Dermis blood vessel endothelial cell (primary cell): ENCODE measurements around the gene RTP1. TPM values are rescaled to one million over a fixed set of nuclear protein-coding genes. Genes with fewer than 3 reads are reported as not detected.
"Not testable (repeated sequence)": the region's sequence is repeated elsewhere in the genome, so short reads cannot be mapped to it uniquely, and the experiment has no call there.

Source experiments
- DNase-seq: peaks from one replicate; pipeline ENCODE4 v3.0.0; 2010
- total RNA-seq: library from RNA; depleted of rRNA; stranded (reverse); fragments of >200 nt; gene quantifications from 2 replicates; pipeline ENCODE4 v1.2.3, GENCODE V29; 2014

RTP1 gene, protein sequence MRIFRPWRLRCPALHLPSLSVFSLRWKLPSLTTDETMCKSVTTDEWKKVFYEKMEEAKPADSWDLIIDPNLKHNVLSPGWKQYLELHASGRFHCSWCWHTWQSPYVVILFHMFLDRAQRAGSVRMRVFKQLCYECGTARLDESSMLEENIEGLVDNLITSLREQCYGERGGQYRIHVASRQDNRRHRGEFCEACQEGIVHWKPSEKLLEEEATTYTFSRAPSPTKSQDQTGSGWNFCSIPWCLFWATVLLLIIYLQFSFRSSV
- not detected in 2 replicates for total RNA-seq

DNA sequence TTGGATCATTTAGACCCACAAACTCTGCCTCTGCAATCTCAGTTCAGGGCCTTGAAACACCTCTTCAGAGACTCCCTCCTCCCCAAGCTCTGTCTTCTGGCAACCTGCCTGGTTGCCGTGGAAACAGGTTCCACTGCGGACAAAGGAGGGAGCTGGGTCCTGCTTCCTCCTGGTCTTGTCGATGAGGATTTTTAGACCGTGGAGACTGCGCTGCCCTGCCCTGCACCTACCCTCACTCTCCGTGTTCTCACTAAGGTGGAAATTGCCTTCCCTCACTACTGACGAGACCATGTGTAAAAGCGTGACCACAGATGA lies at the start of gene RTP1:
RTP1 (plus strand) TSS at position 152 of the 315 bp plus-strand sequence; CDS start at position 182, 30 bp downstream.
- DNase-seq: no peak

DNA sequence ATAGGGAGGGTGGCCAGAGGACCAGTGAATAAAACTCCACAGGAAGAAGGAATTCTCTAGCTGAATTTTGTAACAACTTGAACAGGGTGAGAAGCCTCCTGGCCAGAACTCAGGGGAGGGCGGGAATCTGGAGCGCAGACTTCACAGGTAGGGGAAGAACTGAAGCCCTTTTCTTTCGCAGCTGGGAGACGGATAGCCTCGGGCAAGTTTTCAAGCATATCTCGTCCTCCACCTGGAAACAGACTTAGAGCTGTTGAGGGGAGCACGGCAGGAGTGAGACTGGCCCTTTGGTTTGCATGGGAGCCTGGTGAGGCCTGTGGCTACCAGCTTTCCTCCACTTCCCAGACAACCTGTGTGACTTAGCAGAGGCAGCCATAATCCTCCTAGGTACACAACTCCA lies 47.1 kb upstream of the RTP1 start:
- DNase-seq: no peak

DNA sequence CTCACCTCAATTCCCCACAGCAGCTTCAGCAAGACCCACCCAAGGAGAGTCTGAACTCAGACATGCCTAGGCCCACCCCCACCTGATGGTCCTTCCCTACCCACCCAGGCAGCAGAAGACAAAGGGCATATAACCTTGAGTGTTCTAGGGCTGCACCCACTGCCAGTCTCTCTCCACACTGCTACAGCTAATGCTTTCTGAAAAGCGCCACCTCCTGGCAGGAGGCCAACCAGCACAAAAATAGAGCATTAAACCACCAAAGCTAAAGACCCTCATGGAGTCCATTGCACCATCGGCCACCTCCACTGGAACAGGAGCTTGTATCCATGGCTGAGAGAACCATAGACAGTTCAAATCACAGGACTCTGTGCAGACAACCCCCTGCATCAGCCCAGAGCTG lies 46.7 kb upstream of the RTP1 start:
- DNase-seq: peak; percentile 32

DNA sequence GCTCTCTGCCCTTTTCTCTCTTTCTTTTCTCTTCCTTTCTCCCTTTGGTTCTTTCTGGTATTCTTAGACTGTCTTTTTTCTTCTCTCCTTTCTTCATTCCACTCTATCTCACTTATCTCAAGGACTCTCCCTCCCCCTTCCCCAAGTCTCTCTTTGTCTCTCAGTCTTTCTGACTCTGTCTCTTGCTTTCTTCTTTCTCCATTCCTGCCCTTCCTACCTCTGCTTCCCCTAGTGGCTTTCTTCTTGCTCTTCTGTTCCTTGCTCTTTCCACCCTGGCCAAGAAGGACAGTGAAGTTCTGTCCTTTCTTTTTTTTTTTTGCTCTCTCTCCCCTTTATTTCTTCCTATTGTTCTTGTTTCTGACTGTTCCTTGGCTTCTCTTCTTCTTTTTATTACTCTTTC lies 35.7 kb upstream of the RTP1 start:
- DNase-seq: no peak

DNA sequence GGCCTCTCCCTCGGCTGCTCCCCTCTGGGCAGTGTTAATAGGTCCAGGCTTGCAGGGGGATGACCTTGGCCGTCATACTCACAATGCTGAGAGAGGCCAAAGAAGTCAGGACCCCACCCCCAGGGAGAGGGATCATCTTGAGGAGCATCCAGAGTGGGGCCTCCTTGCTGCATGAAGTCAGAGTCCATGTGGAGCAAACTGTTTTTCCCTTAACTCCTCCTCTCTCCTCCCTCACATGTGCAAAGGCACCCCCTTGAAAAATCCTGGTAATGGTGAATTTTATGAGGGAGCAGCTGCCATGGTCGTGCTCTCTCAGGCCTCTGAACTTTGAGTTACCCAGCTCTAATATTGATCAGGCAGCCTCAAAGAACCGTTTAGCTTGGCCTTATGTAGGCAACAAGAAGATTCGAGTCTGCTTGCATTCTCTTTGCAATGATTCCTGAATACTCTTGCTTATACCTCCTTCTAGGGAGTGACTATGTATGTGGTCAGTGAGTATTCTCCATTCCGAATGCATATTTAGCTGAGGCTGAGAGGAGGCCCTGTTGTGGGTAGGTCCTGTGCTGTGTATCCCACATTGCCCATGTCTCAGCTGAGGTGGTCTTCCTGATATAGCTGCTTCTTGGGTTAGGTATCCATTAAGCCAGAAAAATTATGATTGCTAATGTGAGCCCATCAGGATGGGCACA lies 34.9 kb upstream of the RTP1 start:
- no peak for DNase-seq

DNA sequence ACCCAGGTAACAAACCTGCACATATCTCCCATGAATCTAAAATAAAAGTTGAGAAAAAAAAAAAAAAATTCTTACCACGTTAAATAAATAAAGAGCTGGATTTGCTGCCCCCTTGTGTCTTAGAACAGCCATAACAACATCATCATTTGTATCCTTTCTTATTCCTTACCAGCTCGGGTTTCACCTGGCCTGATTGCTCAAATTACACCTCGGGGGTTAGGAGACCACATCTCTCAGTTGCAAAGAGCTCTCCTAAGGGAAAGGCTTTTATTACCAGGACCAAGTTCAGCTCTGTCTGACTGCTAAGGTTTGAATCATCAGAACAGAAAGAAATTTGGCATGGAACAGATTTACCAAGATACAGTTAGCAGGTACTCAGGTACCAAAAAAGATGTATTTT lies 32.1 kb upstream of the RTP1 start:
- DNase-seq: peak; percentile 78

DNA sequence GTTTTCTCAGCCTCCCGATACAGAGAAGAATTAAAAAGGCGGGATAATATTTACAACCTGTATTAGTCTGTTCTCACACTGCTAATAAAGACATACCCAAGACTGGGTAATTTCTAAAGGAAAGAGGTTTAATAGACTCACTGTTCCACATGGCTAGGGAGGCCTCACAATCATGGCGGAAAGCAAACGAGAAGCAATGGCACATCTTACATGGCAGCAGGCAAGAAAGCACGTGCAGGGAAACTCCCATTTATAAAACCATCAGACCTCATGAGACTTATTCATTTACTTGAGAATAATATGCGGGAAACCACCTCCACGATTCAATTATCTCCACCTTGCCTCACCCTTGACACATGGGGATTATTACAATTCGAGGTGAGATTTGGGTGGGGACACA lies 30.5 kb upstream of the RTP1 start:
- DNase-seq: no peak

DNA sequence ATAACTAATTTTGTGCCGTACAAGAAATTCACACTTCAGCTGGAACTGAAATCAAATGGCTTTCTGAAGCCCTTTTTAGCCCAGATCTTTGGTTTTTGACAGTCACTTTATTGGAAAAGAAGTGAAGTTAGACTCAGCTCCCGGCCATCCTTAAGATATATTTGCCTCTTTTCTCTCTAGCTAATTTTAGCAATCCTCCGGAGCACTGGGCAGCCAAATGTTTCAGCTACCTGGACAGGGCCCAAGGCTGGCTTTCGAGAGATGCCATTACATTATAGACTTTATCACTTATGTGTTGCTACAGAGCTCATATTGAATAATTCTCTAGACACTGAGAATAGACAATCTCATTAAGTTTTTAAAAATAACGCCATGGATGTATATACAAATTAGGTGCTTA lies 29.5 kb upstream of the RTP1 start:
- no peak for DNase-seq

DNA sequence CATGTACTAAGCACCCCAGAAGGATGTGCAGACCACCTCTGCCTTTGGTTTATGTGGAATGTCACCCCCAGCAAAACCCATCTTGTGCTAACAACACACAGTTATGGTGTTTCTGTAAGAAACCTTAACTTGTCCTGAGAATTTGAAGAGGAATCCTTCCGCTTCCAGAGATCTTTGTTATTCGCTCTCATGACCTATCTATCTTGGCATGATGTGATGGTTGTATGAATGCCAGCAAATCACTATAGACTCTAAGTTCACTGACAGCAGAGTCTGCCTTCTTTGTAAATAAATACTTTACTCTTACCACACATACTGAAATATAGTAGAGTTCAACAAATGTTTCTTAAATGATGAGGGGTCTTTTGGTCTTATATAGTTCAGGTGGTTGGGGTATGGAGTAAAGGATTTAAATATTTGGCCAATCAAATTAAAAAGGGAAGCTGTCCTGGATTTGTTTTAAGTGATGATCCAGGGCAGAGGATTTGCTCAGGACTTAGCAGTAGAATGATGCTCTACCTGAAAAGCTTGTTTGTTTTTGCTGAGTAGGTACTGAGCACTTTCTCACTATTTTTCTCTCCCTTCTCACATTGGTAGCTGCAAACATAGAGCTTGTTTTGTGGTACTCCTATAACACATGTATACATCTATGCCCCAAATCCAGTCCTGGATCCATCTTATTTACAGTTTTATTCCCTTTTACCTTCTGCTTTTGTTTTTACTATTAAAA lies 27.9 kb upstream of the RTP1 start:
- no peak for DNase-seq

DNA sequence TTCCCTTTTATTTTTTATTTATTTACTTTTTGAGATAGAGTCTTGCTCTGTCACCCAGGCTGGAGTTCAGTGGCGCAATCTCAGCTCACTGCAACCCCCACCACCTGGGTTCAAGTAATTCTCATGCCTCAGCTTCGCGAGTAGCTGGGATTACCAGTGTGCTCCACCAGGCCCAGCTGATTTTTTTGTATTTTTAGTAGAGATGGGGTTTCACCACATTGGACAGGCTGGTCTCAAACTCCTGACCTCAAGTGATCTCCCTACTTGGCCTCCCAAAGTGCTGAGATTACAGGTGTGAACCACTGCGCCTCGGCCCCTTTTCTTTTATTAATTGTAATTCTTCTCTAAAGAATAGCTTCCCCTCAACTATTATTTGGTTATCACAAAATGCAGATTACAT lies 26.4 kb upstream of the RTP1 start:
- DNase-seq: not testable (repeated sequence)

DNA sequence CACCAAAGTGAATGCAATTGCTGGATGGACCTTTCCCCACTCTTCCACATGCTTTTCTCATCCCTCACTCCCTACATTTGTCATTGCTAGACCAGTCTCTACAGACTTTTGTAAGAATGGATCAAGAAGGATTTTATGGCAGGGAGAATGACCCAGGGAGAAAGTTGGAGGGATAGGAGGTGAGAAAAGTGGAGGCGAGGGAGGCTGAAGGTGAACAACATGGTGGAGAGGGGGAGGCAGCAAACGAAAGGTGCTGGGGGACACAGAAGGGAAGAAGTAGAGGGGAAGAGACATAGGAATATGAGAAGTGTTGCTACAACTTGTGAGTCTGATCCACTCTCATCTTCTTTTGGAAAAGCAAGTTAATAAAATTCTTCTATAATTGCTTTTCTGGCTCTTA lies 24.4 kb upstream of the RTP1 start:
- DNase-seq: no peak

DNA sequence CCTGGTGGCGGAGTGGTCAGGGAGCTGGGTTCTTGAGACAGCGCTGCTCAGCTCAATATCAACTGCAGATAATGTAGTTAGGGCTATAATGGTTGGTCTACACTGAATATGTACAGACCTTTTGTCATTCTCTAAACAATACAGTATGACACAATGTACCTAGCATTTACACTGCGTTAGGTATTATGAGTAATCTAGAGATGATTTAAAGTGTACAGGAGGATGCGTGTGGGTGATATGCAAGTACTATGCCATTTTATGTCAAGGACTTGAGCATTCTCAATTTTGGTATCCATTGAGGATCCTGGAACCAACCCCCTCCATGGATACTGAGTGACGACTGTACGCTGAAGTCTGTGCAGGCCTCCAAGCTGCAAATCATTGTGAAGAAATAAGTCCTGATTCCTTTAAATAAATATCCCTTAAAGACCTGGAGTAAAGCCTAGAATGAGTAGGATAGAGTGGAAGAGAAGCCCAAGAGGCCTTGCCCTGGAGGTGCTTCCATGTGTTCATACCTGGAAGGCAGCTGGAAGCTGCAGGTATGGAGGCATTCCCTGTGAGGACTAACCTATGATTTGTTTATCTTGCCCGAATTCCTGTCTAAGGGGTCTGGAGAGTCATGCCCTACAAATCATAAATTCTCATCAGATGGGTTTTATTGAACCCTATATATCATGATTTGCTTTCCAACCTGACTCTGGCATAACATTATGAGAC lies 15.7 kb upstream of the RTP1 start:
- no peak for DNase-seq

DNA sequence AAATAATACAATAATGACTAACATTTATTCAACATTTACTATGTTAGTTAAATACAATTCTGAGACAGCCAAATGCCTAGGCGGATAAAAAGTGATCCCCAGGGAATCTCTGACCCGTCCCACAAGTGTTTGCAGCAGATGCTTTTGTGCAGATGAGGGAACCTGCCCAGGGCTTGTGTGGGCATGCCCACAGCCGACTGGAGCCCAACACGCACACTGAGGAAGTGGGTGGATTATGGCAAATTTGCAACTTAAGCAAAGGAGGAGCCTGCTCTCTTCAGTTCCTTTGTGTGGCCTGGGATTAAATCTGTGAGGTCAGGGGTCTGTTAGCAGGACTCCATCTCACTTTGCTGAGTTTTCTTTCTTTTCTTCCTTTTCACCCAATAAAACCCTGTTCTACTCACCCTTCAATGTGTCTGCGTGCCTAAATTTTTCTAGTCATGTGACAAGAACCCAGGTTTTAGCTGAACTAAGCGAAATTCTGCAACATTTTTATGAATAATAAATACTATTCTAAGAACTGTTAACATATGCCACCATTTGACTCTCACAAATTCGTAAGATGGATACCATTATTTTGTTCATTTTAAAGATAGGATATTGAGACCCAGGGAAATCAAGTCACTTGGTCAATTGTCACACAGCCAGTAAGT lies 13.9 kb upstream of the RTP1 start:
- peak; percentile 17 for DNase-seq

DNA sequence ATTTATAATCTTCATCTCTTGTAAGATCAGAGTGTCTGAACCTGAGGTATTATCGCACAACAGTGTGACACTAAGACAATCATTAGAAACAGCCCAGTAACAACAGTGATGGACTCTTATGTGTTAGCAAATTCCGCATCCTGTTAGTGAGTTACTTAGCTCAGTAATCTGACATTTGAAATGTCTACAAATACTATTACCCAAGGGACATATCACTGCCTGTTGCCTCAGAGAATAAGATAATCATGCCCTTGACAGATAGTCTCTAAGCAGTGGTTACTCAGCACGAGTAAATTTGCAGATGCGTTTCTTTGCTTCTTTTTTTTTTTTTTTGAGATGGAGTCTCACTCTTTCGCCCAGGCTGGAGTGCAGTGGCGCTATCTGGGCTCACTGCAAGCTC lies 13.4 kb upstream of the RTP1 start:
- no peak for DNase-seq

DNA sequence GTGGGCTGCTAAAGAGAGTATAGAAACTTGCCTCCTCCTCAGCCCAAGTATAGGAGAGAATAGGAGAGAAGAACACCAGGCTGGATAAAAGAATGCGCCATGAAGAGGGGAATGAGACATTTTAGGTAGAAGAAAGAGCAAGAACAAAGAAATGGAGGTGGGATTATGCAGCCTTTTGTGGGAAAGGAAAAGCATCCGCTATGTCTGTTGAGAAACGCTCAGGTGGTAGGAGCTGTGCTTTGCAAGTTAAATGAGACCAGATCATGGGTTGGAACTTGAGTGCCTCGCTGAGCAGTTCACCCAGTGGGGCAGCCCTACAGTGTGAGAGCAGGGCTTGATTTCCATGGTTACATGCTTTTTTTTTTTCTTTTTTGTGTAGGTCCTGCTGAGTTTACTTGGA lies 11.5 kb upstream of the RTP1 start:
- no peak for DNase-seq

DNA sequence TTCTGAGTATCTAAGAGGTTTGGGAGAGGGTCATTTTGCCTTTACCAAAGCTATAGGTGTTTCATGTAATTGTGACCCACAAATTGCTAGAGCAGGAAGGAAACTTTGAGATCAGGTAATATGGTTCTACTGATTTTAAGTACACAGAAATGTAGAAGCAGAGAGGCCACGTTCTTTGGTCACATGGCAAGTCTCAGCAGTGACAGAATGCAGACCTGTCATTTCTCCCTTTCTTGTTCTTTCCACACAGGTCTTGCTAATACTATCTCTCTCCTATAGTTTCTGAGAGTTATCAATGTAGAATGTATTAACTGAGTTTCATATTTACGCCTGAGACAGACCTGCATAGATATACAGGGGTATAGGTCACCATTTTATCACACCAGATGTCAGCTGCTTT lies 10.9 kb upstream of the RTP1 start:
- no peak for DNase-seq

DNA sequence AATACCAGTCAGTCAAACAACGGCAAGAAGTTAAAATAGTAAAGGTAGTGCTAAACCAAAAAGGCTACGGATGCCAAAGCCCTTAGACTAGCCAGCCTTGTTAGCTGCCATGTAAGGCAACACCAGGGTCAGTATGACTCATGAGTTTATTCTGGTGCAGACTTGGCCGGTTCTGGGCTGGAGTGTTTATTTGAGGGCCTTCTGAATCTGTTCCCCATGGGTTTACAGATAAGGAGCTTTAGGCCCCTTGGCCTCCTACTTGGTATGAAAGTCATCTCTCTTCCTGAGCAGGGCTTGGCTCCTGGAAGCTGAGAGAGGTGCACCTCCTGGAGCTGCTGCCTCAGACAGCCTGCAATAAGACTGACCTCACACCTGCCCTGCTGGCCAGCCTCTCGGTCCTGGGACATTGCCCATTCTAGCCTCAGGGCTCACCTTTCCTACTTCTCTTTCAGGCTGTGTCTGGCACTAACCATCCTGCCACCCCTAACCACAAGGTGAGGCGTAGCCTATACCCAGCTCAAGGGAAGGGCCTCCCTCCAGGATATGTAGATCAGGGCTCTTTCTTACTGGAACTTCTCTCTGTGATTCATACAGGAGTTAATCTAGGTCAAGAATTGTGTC lies 10.4 kb upstream of the RTP1 start:
- DNase-seq: no peak

DNA sequence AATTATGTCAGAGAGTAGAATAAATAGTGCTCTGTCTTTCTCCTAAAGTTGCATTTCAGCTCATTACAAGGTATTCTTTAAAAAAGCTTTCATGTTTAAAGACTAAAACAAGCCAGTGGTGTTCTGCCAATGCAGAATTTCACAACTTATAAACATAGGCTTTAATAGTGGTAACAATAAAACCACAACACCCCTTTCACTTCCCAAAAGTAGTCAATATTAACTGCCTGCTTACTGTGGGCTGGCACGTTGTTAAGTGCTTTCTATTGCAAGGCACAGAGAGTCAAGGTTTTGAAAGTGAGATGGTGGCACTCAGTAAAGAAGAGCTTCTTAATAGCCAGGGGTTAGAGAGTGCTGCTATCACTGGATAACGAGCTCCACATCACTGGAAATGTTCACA lies 8.4 kb upstream of the RTP1 start:
- DNase-seq: no peak

DNA sequence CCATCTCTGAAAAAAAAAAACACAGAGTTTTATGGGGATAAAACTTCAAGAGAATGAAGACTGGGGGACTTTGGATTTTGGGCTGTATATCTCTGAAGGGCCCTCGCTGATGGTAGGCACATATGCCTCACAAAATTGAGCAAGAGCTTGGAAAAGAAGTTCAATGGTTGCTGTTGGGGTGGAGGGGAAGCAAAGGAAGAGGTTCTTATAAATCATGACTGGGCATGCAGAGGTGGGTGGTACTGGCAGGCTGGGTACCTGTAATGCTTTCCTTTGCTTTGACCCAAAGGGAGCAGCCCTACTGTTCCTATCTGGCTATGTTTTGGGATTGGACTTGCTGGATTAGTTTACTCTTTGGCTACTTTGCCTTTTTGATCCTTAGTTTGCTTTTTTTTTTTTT lies 6.0 kb upstream of the RTP1 start:
- no peak for DNase-seq

DNA sequence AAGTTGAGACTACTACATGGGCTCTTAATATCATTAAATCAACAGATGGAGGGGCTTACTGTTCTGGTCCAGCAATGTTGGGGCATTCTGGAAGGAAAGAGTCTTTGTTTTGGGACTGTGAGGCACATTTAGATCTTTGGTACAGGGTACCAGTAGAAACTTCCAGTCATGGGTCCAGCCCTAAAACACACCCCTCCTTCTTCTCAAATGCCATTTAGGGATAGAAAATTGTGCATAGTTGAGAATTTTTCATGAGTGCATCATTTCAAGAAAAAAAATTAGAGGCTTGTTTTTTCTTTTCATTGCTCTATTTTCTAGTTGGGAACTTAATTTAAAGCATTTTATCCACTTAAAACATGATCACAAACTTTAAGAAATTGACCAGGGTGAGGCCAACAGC lies 4.1 kb upstream of the RTP1 start:
- DNase-seq: no peak

DNA sequence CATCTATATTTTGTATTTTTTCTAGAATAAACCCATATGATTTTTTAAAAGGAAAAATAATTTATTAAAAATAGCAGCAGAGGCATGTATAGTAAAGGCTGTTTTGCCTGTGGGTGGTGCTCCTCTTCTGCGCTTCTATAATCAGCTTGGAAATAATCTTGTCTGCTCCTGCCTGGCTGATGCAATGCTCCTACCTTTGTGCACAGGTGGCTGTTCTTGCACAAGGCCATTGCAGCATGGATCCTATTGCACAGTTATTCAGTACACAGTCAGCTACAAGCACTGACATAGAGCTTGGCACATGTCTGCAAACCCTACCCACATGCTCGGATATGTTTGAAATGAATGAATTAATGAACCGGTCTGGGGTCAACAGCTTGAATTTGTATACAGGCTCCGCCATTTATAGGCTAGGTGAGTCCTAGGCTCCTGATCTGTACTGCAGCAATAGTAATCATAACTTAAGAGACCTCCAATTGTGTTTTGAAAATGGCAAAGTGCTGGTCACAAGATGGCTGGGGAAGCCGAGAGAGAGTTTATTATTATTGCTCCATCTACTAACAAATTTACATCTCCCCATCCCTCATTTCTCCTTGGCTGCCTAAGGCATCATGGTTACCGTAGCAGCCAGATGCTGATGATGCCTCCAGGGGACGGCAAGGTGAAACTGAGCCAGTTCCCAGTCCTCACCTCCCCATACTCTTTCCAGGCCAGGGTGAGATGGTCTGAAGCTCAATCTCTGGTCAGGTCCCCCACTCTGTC lies 532 bp upstream of the RTP1 start:
- no peak for DNase-seq

DNA sequence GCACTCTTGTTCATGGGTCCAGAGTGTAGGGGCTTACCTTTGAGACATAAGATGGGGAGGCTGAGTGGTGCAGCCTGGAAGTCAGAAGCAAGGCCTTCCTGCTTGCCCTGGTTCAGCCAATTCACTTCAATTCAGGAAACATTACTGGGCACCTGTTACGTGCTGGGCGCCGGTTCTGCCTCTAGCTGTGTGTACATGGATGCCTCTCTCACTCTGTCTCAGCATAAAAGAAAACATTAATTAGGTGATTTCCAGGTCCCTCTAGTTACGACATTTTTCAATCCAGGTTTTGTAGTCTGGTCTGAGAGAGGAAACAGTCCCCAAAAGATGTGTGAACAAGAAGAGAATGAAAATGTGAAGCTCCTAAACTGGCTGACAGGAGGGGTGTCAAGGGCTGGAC lies 1.2 kb downstream of the RTP1 start:
- no peak for DNase-seq
